Fibroblast of pulmonary artery (primary cell): ENCODE data around the gene PPP1R12B.

ENCODE experiments used
- DNase-seq: peaks from one replicate; pipeline ENCODE4 v3.0.0-alpha.2; 2010; ENCODE audit warnings: low read depth
- H3K4me3 ChIP-seq: replicated peaks from 2 replicates; pipeline ENCODE4 v1.5.1; 2011; ENCODE audit warnings: low read depth, mild to moderate bottlenecking, control low read depth, low read length, moderate library complexity
- TF ChIP-seq, protein P1 (sequence below): IDR thresholded peaks from 2 replicates; pipeline ENCODE4 v1.5.1; 2011; ENCODE audit warnings: mild to moderate bottlenecking, control low read depth, low read length, inconsistent platforms; ENCODE audit errors: missing control alignments

PPP1R12B gene

DNA sequence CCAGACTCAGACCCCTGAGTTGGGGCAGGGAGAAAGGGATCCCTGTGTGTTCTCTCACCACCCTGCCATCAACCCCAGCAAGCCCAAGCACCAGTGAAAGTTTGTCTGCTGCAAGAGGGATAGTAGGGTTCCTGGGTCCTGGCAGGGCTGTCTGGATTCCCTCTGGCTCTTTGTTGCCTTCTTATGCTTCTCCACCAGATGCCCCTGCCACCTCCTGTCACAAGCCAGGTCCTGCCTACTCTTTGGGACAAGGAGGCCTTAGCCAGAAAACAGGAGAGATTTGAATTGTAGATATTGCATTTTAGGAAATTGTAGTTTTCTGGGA, 28.5 kb upstream of the PPP1R12B start:
- DNase-seq = no peak
- H3K4me3 ChIP-seq = no peak overlapping the region
- TF ChIP-seq, protein P1, sequence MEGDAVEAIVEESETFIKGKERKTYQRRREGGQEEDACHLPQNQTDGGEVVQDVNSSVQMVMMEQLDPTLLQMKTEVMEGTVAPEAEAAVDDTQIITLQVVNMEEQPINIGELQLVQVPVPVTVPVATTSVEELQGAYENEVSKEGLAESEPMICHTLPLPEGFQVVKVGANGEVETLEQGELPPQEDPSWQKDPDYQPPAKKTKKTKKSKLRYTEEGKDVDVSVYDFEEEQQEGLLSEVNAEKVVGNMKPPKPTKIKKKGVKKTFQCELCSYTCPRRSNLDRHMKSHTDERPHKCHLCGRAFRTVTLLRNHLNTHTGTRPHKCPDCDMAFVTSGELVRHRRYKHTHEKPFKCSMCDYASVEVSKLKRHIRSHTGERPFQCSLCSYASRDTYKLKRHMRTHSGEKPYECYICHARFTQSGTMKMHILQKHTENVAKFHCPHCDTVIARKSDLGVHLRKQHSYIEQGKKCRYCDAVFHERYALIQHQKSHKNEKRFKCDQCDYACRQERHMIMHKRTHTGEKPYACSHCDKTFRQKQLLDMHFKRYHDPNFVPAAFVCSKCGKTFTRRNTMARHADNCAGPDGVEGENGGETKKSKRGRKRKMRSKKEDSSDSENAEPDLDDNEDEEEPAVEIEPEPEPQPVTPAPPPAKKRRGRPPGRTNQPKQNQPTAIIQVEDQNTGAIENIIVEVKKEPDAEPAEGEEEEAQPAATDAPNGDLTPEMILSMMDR = no peak

DNA sequence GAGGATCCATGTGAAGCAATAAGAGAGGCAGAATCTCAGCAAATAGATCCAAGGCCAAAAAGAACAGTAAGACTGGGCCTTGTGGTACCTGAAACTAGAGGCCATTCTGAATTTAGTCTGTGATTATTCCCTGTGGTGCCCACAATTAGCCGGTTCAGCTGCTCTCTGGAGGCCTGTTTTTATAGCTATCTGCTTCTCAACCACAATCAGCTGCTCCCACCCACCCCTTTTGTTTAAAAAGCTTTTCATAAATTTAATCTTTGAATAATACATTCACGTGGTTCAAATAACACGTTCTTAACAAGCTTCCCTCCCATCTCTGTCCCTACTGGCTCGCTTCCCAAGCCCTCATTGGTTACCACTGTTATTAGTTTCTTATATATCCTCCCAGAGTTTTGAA, 24.8 kb upstream of the PPP1R12B start:
- TF ChIP-seq, protein P1 = no peak
- DNase-seq = no peak
- H3K4me3 ChIP-seq = no peak overlapping the region

DNA sequence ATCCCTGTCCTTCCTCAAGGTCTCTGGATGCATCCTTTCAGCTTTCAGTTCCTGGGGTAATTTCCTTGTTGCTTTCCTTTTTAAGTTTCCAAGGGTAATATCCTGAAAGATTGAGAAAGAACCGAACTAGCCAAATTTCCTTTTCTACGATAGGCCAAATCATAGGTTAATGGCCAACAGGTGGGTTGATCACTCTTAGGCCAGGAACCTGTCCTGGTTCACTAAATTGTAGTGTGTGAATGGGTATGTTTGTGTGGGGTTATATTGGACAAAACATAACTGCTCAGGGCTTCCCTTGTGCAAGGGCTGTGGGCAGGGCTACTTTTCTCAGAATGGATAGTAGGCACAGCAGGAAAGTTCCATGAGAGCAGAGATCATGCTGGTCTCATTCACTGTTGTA, 23.9 kb upstream of the PPP1R12B start:
- no peak for DNase-seq
- TF ChIP-seq, protein P1 = no peak

DNA sequence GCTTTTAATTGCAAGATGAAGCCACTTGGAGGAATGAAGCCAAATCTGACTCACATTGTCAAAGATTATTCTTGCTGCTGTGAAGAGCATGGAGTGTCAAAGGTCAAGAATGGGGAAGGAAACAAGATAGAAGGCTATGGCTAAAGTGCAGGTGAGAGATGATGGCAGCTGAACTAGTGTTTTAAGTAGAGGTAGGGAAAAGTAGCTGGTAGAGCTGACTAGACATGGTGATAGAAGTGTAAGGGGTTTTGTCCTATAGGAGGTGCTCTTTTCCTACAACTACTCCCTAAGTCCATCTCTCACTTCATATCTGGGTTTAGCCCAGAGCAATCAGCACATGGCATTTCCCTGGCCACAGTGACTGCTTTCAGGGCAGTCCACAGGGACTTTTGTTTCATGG, 18.6 kb upstream of the PPP1R12B start:
- no peak for DNase-seq
- no peak overlapping the region for H3K4me3 ChIP-seq
- TF ChIP-seq, protein P1 = peak; percentile 0

More for the DNA sequence above, 23.9 kb upstream of the PPP1R12B start:
- no peak overlapping the region for H3K4me3 ChIP-seq

DNA sequence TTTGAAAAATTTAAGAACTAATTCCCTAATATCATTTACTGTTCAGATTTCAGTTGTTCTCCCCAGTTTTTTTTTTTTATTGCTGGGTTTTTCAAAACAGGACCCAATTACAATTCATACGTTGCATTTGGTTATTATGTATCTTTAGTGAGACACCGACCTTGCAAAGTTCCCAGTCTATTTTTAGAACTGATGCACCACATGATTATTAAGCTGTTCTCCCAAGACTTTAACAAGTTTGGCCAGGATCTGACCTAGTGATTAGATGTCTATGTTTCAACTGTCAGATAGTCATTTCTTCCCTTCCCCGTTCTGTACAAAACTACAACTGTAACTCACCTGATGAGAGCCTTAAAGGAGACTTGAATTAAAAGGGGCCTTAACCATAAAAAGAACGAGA, 14.6 kb upstream of the PPP1R12B start:
- TF ChIP-seq, protein P1 = no peak
- no peak overlapping the region for H3K4me3 ChIP-seq
- DNase-seq = no peak

DNA sequence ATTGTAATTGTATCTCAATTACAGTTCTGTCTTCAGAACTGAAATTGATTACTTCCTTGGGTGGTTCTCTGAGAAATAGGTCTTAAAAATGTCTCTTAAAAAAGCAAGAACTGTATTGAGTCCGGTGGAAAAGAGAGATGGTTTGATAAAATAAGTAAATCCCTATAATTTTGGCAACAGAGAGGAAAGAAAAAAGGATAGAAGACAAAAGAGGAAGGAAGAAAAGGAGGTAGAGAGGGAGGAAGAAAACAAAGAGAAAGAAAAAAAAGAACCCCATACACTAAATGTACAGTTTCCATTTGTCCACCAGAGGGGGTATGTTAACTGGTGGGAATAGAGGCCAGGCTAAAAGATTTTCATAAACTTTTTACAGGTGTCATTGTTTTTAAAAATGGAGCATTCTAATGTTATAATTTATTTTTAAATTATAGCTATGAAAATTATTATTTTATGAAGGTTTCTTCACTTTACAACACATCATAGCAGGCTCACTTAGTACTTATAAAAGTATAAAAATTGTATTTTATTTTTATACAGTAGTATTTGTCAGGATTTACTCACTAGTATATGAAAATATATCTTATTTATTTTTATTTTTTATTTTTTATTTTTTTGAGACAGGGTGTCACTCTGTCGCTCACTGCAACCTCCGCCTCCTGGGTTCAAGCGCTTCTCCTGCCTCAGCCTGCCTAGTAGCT, 4.7 kb upstream of the PPP1R12B start:
- TF ChIP-seq, protein P1 = peak; percentile 80
- no peak overlapping the region for H3K4me3 ChIP-seq
- DNase-seq = peak; percentile 59

DNA sequence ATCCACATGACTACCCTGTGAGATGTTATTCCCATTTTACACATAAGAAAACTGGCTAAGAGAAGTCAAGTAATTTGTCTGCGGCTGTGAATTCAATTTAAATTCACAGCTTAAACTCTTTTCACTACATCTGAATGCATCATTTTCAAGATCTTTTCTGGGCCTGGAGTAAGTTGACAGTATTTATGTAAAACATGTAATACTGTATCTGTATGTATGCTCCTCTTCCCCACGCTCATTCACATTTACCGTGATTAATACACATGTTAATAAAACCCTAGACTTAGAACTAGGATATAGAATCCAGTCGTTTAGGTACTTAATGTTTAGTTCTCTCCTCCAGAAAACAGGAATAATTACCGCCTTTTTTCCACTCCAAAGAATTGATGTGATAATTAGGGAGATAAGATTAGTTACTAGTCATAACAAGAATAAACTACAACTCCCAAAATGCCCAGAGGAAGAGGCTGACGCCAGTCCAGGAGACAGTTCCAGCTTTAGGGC, 442 bp upstream of the PPP1R12B start:
- TF ChIP-seq, protein P1 = no peak
- no peak overlapping the region for H3K4me3 ChIP-seq
- no peak for DNase-seq
